DMS114 treated with DMSO at 0.1 percent for 48 hours (cell line): ENCODE data around the gene CHD5.
"Not testable (repeated sequence)": the region's sequence is repeated elsewhere in the genome, so short reads cannot be mapped to it uniquely, and the experiment has no call there.

ENCODE experiments used
- DNase-seq: peaks from one replicate; lab custom pipeline; 2025; ENCODE audit not compliant: unreplicated experiment; lab: John Stamatoyannopoulos, UW

CHD5 gene

DNA sequence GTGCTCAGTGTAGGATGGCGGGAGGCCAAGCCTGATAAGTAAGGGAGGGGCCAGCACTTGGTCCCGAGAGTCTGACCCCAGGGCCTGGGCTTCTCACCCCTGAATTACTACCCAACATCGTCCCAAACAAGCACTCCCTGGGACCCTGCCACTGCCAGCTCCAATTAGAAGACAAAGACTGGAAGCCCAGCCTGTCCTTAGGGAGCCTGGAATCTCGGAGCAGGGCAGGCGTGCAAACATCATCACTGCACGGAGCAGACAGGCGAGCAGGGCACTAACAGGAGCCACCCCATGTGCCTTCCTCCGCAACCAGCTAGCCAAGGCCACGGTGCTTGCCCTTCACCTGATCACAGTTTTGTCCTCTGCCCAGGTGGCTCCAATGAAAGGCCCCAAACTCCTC lies 111.2 kb downstream of the CHD5 start:
- DNase-seq, result no peak

- no peak for DNase-seq
Observed at GRCh38 chr1:6068073-6068472, 112.0 kb downstream of the CHD5 start.

DNA sequence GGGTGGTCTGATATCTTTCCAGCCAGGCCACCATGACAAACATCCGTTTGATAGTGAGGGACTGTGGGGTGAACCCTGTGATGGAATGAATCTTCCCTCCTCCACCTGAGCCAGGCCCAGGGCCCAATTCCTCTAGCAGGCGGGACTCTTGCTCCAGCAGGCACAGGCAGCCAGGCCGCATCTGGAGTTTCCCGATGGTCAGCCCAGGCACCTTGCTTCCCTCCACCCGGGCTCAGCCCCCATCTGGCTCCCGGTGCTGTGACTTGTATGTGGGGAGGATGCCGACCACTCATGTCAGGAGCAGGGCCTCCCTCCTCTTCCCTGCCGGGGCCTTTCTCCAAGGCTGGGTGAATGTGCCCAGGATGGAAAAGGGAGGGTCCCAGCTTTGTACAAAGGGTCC lies 113.4 kb downstream of the CHD5 start:
- no peak for DNase-seq

- no peak for DNase-seq
Observed at GRCh38 chr1:6065093-6065858, 114.8 kb downstream of the CHD5 start.

GRCh38 chr1:6063532-6064053 lies 116.5 kb downstream of the CHD5 start:
- not testable (repeated sequence) for DNase-seq

DNA sequence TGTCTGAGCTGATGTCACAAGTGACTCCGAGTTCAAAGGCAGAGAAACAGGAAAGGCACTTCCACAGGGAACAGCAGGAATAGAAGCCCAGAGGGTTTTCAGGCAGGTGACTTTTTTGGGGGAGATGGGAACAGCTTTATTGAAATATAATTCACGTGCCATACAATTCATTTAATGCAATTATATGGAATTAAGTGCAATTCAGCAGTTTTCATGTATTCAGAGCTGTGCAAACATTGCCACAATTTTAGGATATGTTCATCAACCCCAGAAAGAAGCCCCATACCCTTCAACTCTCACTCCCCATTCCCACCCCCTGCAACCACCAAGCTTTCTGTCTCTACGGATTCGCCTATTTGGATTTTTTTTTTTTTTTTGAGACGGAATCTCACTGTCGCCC lies 117.5 kb downstream of the CHD5 start:
- DNase-seq, result no peak

- no peak for DNase-seq
Observed at GRCh38 chr1:6059866-6060265, 120.3 kb downstream of the CHD5 start.

- DNase-seq, result no peak
Observed at GRCh38 chr1:6057170-6057845, 122.8 kb downstream of the CHD5 start.

- no peak for DNase-seq
Observed at GRCh38 chr1:6056572-6056948, 123.6 kb downstream of the CHD5 start.

DNA sequence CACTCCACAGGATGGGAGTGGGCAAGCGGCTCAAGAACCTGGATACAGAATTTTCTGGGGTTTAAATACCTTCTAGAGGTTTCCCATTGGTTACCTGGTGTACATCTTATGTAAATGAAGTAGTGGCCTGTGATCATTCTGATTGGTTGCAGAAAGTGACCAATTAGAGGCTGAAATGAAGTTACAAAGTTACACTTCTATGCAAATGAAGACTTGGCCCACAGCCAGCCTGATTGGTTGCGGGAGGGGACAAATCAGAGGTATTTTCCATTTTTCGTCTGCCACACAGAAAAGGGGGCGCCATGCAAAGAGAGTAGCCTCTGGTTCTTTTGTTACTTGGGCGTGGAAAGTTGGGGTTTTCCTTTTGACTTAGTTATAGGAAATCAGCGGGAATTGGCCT lies 125.5 kb downstream of the CHD5 start:
- no peak for DNase-seq

- no peak for DNase-seq
Observed at GRCh38 chr1:6053206-6053546, 126.9 kb downstream of the CHD5 start.

DNA sequence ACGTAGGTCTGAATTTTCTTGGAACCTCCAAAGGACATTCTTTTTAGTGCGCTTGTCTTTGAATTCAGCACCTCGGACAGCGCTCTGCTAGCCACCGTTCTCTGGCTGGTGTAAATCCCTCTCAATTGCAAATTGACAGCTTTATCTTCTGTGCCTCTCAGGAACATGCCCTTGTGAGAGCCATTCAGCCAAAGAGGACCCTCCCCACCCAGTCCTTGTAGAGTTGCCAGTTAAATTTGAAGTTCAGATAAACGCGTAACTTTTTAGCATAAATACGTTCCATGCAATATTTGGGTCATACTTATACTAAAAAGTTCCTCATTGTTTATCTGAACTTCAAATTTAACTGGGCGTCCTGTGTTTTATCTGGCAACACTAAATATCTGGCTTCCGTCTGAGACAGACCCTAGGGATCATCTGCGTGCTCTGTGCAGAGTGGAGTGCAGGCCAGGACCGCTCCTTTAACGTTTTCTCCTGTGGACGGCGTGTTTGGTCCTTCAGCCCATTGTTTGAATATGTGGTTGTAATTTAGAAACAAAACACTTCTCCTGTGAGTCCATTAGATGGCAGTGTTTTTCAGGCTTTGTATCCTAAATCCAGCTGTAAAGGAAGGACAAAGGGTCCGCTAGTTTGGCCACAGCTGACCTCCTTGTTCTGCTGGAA lies 127.4 kb downstream of the CHD5 start:
- DNase-seq, result peak; percentile 74
